Stimulated activated CD8-positive, alpha-beta memory T cell treated with anti-CD3 and anti-CD28 coated beads, Interleukin-15, amount 100 ng/mL, for 4 hours (primary cell): ENCODE measurements around the gene RPS6KA1.

Source experiments
- DNase-seq, 2 donors: peaks; one replicate each; pipeline ENCODE4 v3.0.0-alpha.2; 2020; ENCODE audit warnings: low read depth in 2 of 2

RPS6KA1 gene

DNA sequence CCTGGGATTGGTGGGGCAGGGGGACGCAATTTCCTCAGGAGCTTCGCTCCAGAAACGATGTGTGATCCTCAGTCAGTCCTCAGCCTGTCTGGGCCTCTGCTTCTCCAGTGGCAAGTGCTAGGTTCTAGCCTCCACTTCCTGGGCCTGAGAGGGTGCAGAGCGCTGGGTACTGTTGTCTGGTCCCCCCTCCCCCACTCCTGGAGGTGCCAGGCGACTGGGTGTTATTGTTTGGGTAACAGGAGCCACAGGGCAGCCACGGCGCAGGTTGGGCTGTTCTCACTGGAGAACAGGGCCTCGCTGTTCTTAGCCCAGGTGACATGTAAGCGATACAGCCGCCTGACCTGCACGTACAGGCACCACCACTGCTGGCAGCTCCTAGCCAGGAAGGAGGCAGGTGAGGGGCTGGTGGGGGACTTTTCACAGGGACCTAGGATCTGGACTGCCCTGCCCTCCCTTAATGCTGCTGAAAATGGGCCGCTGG is 2.1 kb downstream of the RPS6KA1 start:
- no peak for DNase-seq

DNA sequence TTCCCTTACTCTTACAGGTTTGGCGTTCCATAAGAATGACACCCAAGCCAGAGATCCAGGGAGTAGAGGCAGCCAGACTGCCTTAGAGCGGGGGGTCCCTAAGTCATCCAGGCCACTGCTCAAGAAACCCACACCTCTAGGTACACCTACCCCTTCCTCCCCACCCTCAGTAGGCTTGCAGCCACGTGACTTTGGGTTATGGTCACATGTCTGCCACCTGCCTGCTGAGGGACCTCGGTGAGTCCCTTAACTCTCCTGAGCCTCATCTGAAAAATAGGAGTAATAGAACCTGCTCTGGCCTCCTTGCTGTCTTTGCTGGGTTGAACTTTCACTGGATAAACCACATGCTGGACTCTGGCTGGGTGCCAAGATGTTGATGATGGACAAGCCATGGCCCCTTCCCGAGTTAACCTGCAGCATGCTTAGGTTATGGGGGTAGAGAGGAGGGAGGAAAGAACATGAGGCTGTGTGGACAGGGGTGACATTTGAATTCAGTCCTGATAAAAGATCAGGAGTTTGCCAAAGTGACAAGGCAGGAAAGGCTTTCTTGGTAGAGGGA is 4.5 kb downstream of the RPS6KA1 start:
- no peak for DNase-seq

DNA sequence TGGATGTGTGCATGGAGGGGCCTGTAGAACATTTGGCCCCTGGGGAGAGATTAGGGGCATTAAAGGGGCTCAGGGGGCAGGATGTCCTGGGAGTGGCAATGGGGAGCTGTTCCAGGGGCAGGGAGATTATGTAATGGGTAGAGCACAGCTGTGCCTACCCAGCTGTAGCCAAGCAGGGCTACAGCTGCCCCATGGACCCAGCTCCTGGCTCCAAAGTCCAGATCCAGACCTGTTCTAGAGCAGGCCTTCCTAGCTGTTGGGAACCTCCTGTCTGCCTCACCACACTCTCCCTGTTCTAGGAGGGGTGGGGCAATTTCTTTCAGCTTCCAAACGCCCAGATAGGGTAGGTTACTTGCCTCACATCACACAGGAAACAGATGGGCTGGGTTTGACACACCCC is 5.6 kb downstream of the RPS6KA1 start:
- DNase-seq = no peak

DNA sequence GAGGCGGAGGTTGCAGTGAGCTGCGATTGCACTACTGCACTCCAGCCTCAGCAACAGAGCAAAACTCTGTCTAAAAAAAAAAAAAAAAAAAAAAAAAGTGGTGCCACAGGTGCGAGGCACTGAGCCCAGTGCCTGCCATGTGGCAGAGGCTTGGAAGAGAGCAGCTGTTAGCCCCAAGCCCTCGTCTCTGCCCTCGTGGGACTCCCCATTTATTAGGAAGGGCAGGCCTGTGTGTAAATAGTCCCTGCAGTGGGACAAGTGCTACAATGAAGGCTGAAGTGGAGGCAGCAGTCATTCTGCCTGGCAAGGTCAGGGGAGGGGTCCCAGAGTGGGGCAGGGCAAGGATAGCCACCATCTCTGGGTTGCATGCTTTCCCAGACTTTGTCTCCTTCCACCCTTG is 6.5 kb downstream of the RPS6KA1 start:
- no peak for DNase-seq

DNA sequence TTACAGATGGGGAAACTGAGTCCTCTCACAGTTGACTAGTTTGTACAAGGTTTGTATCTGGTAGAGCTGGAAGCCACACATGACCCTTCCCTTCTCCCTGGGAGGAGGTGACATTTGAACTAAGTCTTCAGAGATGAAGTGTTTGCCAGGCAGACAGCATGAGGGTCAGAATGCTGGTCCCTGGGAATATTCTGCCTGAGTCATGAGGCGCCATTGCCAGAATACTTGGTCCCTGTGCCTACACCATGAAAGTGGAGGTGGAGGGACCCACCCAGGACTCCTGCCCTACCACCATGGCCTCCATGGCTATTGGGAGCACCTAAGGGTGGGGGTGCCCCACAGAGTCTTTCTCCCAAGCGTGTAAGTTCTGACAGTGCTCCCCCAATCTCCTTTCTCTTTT is 7.0 kb downstream of the RPS6KA1 start:
- no peak for DNase-seq

DNA sequence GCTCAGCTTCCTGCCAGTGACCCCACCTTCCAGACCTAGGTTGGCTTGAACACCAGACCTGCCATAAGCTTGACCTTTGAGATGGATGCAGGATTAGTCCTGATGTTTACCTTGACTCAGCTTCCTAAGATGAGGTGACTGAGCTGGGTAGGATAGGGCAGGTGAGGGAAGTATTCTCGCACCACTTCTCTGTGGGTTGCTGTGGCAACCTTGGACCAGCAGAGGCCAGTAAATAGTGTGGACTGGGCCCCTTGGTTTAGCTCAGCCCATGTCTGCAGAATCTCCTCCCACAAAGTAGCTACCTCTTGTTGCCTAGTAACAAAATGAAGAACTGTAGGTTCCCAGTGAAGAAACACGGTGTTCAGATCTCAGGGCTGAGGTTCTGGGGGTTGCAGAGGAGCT is 8.4 kb downstream of the RPS6KA1 start:
- DNase-seq = no peak

DNA sequence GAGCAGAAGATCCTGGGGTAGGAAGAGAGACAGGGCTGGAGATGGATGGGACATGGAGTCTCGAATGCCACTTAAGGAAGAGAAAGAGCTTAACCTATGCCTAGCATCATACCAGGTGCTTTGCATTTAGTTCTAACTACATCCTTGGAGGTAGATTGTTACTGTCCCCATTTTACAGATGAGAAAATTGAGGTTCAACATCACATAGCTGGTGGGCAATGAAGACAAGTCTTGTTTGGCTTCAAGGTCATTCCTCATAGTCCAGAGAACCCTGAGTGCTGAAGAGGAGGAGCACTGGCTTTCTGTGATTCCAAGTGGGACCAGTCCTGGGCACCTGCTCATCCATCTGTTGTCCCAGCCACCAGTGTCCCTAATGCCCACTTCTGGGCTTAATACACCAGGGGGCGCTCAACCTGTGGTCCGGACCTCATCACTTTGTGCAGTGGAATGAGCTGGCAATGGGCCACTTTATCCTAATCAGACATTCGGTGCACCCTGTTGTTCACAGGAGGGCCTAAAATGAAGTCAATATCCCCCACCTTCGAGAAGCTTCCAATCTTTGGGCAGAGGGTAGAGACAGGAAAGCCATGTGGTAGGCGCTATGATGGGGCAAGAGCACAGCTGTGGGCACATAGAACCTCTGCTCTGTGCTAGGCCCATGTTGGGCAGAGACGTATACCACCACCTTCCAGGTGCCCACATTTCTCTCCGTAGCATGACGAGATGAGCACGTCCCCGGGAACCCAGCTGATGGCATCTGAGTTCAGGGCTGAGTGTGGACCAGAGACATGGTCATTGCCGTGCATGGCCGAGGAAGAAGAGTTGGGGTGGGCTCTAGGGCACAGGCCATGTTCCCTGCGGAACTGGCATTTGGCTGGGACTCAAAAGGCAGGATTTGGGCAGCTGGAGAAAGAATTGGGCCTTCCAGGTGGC is 9.2 kb downstream of the RPS6KA1 start:
- DNase-seq = no peak

DNA sequence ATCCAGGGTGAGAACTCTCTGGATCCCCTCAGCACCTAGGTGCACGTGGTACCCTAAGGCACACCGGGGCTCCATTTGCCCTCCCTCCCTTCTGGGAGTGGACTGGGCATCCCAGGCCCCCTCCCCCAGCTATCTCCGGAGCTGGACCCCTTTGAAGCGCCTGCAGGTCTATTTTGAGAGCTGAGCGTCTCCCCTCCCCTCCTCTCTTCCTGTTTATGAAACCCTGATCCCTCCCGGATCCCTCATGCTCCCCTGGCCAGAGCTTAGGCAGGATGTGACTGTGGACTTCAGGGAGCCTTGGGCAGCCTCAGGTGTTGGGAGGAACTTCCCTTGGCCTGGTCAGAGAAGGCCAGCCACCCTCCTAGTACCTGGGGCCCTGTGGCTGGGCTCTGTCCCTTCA is 10.2 kb downstream of the RPS6KA1 start:
- DNase-seq = no peak

DNA sequence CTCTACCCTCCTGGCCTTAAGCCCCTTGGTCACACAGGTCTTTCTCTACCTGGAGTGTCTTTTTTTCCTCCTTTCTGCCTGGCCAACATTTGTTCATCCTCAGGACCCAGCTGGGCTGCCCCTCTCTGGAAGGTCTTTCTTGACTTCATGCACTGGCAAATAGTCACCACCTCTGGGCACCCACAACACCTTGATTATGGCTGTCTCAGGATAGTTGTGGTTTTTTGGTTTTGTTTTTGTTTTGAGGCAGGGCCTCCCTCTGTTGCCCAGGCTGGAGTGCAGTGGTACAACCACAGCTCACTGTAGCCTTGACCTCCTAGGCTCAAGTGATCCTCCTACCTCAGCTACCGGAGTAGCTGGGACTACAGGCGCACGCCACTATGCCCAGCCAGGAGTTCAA is 10.8 kb downstream of the RPS6KA1 start:
- DNase-seq = no peak

DNA sequence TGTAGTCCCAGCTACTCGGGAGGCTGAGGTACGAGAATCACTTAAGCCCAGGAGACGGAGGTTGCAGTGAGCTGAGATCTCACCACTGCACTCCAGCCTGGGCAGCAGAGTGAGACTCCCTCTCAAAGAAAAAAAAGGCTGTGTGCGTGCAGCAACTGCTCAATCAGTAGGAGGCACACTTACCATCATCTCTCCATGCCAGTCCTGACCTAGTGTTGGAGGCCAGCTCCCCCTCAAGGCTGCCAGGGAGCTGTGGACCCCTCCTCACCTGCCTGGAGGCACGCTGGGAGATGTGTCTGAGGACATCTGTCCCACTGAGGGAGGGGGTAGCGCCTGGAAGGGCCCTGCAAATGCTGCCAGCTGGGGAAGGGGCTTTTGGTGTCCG is 11.9 kb downstream of the RPS6KA1 start:
- no peak for DNase-seq

DNA sequence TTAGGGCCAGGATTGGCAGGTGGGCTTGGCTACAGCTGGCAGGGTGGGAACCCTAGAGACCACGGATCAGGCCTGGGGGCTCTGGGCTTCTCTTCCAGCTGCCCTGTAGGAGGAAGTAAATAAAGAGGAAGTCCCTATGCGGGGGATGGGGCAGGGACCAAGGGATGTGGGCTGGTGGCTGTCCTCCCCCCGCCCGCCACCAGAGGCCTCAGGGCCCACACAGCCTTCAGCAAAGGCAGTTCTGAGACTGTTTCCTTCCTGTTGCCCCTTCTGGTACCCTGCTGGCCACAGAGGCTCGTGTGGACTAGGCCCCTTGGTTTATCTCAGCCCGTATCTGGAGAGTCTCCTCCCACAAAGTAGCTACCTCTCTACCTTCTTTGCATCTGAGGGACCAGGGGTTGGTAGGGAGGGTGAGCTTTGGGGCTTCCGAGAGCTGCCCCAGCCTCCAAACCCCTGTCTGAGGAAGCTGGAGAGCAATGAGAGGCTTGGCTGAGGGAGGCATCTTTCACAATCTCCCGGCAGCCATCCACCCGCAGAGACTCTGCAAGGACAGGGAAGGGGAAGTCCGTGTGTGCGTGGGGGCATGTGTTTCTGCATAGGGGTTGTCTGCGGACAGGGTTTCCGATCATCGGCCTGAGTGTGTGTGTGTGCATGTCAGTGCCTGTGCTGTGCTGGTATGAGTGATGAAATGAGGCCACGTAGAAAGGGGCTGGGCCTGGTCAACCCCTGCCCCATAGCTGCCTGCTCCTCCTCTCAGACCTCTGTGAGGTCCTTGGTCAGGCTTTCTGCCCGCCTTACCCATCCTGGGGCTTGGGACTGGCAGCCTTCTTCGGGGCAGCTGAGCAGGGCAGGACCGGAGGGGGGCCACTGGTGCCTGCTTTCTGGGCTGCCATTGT is 12.5 kb downstream of the RPS6KA1 start:
- peak; percentile 52 to 57 for DNase-seq

DNA sequence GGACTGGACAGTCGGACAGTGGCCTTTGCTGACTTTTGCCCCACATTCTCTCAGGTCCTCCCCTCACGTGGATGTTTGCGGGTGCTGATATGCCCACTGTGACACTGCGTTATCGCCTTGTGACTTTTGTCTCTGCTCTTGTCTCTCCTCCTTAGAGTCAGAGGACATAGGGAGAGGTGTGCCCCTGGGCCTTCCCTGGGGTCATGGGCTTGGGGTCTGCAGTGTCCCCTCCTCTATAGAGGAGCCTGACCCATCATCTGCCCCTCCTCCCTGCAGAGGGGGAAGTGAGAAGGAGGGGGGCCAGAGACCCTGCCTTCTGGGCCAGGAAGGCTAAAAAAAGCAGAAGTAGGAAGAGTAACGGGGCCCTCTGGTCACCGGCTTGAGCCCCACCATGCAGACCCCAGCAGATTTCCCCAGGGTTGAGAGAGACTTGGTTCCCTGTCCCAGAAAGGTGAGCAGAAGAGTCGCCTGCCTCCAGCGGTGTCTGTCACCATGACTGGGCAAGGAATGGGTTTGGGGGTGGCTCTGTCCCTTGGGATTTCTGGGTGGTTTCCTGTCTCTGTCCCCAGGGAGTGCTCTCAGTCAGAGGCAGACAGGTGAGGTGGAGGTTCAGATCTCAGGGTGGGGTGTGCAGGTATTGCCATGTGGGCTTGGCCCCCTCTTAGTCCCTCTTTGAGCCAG is 13.3 kb downstream of the RPS6KA1 start:
- no peak for DNase-seq

DNA sequence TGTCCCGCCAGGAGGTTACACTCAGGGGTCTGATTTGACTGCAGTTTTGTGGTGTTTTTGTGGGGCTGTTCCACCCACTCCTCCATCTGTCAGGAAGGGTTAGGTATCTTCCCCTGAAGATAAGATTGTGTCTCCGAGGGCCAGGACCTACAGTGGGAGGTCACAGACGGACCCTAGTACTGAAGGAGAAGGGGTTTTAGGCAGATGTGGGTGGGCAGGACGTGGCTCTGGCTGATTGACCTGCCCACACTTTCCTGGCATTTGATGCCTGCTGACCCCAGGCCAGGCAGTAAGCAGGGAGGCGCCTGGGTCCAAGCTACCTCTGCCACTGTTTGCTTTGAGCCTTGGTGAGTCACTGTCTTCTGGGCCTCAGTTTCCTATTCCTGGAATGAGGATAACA is 13.9 kb downstream of the RPS6KA1 start:
- no peak for DNase-seq

DNA sequence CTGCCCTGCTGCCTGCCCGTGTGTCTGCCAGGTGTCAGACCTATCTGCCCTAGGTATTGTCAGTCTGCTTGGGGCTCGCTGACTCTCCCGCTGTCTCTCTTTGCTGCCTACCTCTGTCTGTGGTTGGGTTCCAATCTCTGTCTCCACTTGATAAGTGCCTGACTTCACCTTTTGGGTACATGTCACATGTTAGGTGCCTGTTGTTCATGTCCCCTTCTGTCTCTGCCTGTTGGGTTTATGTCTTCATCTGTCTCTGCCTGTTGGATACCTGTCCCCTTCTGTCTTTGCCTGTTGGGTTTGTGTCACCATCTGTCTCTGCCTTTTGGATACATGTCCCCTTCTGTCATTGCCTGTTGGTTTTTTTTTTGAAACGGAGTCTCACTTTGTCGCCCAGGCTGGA is 14.6 kb downstream of the RPS6KA1 start:
- no peak for DNase-seq

DNA sequence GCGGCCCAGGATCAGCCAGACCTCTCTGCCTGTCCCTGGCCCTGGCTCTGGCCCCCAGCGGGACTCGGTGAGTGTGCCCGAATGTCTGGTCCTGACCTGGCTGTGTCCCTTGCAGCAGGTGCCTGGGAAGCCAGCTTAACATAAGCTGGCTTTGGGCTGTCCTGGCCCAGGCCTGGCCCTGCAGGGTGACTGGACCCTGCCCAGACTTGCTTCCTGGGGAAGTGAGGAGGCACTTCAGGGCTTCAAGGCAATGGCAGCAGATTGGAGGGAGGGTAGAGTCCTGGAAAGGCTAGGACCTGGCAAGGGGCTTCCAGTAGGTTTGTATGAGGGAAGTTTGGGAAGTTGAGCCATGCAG is 16.4 kb downstream of the RPS6KA1 start:
- DNase-seq = no peak

DNA sequence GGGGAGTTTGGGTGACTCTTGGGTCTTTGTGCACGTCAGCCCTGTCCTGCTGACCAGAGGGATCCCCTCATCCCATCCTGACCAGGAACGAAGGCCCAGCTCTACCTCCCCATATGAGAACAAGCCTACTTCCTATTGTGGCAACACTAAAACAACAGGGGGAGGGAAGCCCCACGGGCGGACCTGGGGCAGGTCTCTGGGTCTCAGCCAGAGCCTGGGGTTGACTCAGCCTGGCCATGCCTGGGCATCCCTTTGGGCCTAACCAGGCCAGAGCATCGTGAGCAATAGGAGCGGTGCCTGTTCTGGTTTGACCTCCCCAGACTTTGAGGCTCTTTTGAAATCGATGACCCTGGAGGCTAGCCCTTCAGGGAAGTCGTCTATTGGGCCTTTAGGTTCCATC is 16.8 kb downstream of the RPS6KA1 start:
- no peak for DNase-seq

DNA sequence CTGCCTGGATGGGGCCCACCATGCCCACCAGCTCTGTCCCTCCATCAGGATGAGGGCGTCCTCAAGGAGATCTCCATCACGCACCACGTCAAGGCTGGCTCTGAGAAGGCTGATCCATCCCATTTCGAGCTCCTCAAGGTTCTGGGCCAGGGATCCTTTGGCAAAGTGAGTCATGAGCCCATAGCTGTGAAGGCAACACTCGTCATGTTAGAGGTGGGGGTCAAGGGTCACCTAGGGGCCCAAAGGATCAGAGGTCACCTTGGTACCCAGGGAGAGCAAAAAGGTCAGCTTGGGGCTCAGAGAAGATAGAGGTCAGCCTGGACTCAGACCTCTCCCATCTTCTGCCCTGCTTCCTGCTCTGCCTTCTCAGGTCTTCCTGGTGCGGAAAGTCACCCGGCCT is 17.3 kb downstream of the RPS6KA1 start:
- DNase-seq = no peak

DNA sequence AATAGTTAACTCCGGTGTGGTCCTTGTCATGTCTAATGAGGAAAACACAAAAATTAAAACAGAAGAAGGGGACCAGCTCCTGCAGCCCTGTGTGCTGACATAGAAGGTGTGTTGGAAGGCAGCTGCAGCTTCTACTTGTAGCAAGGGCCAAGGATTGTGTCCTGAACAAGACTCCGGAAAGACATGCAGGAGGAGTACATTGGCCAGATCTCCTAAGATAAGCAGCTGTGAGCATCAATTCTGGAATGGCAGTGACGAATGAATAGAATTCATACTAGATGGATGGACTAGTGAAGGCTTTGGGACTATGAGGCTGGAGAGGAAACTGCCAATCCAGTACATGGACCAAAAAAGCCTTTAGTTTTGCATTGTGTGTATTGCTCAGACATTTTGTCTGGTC is 19.3 kb downstream of the RPS6KA1 start:
- no peak for DNase-seq

DNA sequence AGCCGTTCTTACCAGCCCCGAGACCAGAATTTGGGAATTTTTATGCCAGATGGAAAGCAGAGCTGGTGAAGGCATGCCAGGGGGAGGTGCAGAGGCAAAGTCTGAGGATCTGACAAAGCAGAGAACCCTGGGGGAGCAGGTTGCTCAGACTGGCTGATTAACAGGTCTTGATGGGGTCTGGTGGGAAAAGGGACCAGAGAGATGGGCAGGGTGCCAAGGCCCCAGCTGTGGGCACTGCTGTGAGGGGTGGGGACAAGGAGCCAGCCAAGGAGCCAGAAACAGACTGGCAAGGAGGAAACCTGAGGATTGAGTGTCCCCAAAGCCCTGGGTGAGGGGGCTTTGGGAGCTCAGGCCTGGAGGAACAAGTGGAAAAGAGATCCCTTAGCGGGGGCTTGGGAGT is 21.4 kb downstream of the RPS6KA1 start:
- no peak for DNase-seq

DNA sequence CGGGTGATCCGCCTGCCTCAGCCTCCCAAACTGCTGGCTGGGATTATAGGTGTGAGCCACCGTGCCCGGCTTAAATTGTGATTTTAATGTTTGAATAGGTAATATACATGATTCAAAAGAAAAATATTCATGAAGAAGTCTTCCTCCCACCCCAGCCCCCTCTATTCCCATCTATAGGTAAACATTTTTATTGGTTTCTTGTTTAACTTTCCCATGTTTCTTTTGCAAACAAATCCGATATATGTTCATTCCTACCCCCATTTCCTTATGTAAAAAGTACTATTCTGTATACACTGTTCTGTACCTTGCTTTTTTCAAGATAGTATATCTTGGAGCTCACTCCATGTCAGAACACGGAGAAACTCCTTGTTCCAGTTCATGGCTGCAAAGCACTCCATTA is 23.2 kb downstream of the RPS6KA1 start:
- no peak for DNase-seq

DNA sequence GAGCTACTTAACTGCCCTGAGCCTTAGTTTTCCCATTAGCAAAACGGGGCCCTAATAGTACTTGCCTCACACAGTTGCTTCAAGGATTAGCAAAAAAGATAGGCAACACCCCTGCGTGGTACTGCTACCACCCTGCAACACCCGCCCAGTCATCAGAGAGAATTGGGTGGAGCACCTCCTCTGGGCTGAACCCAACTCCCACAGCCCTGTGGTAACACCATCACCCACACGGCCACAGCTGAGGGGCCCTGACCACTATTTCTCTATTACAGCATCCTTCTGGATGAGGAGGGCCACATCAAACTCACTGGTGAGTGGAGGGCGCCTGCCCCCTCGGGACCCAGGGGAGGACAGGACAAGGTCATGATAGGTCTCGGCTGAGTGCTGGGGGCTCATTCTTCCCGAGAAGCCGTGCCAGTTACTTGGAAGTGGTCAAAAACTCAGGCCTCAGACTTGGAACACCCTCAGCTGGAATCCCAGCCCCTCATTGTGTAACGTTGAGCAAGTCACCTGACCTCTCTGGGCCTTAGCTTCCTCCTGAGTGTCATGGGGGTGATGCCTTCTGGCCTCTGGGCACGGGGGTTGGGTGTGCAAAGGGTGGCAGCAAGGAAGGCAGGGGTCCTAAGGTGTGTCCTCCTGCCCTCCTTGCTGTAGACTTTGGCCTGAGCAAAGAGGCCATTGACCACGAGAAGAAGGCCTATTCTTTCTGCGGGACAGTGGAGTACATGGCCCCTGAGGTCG is 24.6 kb downstream of the RPS6KA1 start:
- no peak for DNase-seq
